ENCODE measurements around the gene RIN2.

GRCh38 chr20:19723051-19723450 is 35.0 kb upstream of the RIN2 start:
- TF ChIP-seq, protein P1, sequence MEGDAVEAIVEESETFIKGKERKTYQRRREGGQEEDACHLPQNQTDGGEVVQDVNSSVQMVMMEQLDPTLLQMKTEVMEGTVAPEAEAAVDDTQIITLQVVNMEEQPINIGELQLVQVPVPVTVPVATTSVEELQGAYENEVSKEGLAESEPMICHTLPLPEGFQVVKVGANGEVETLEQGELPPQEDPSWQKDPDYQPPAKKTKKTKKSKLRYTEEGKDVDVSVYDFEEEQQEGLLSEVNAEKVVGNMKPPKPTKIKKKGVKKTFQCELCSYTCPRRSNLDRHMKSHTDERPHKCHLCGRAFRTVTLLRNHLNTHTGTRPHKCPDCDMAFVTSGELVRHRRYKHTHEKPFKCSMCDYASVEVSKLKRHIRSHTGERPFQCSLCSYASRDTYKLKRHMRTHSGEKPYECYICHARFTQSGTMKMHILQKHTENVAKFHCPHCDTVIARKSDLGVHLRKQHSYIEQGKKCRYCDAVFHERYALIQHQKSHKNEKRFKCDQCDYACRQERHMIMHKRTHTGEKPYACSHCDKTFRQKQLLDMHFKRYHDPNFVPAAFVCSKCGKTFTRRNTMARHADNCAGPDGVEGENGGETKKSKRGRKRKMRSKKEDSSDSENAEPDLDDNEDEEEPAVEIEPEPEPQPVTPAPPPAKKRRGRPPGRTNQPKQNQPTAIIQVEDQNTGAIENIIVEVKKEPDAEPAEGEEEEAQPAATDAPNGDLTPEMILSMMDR (IDR thresholded peaks at IDR 0.05): no peak
- no peak for TF ChIP-seq POLR2A (IDR thresholded peaks at IDR 0.05)

Measured in Peyer's patch (tissue), 4 donors.